Measurements from ENCODE around the gene RPS6KA4.
A peak's percentile ranks its signal among the peaks of the same experiment; 100 is the strongest.
"Not testable (repeated sequence)": the region's sequence is repeated elsewhere in the genome, so short reads cannot be mapped to it uniquely, and the experiment has no call there.

RPS6KA4 gene

DNA sequence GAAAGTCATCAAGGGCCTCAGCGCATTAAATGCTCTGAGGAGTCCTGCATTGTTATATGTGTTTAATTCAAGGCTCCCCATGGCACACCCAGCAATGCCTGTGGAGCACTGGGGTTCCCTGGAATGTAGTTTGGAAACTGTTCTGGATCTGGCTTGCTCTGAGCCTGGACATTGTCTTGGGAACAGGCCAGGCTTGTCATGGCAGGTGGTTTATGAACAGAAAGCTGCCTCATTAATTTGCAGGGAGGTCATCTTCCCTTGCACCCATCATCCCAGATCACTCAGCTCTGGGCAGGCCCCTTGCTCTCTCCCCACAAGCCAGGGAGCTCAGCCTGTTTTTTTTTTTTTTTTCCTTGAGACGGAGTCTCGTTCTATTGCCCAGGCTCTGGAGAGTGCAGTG is 32.9 kb downstream of the RPS6KA4 start:
- DNase-seq, result no peak

GRCh38 chr11:64395545-64396078 is 36.6 kb downstream of the RPS6KA4 start:
- no peak for DNase-seq

DNA sequence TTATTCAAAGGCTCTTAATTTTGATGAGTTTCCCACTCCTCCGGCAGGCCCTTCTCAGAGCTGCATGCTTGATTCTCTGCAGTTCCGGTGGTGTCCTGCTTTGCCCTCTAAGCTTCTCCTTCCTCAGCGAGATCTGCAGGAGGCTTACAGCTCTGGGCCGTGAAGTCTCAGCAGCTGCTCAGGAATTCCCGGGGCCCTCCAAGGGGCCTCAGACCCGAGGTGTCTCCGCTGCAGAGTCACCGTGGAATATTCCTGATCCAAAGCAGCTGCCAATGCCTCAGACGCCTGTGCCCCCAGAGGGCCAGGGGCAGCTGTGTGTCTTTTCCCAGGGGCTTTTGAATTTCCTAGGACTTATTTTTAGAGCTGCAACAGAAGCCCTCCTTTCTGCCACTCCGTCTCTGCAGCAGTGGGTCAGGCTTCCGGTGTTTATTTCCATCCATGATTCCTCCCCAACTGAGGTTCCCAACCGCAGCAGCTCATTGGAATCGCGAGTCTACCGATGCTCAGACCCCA is 37.2 kb downstream of the RPS6KA4 start:
- no peak for DNase-seq

DNA sequence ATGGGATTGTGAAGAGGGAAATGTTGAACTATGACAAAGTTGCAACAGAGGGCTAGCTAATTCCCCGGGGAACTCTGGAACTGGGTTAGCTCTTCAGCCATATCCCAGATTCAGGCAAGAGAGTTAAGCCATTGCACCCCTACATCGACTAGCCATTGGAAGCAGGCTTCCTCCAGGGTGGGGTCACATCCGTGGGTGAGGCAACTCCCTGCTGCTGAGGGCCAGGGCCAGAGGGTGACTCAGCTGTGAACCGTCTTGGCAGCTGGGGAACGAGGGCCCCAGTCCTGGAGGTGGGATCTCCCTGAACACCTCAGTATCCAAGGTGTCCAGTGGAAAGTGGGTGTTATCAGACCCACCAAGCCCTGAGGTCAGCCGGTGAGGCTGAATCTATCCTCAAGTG is 41.1 kb downstream of the RPS6KA4 start:
- no peak for DNase-seq

- peak in 2 of 3 experiments; percentile 25 to 58 for DNase-seq
Observed at GRCh38 chr11:64400667-64401066, 41.7 kb downstream of the RPS6KA4 start.

DNA sequence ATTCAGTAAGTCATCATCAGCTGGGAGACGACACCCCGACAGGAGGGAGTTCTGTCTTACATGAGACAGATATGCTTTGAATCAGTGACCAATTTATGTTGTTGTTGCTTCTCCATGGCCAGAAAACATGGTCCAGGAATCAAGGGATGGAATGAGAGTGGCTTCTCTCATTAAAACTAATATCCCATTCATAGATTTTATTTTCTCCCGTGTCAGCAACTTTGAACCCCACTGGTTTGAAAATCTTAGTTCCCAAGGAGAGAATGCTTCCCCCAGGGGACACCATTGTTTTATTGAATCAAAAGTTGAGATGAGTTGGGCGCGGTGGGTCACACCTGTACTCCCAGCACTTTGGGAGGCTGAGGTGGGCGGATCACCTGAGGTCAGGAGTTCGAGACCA is 42.8 kb downstream of the RPS6KA4 start:
- no peak for DNase-seq

GRCh38 chr11:64403106-64403505 is 44.1 kb downstream of the RPS6KA4 start:
- no peak for DNase-seq

DNA sequence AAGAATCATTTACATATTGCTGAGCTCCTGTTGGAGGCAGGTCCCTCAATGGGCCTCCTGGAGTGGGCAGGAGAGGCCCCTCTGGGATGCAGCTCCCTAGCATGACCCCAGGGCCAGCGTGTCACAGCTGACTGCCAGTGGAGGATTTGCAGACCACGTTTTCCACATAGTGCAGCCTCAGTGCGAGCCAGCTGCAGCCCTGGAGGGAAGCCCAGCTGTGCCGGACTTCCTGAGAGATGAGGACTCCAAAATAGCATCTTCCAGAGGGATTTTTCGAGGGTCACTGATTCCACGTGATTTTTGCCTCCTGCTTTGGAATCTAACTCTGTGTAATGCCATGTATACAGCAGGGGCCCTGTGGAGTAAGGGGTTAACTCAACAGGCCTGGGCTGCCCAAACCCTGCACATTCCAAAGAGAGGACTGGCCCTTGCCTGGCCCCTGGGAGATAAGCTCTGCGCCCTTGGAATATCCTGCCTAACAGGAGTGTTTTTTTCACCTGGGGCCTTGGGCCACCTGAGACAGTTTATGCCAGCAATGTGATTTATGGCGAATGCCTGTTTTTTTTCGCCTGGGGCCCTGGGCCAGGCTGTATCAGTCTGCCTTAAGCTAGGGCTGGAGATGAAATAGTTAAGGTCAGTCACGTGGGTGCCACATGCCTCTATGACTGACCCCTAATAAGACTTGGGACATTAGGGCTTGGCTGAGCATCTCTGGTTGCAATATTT is 47.4 kb downstream of the RPS6KA4 start:
- DNase-seq, result no peak

- no peak for DNase-seq
Observed at GRCh38 chr11:64407221-64407620, 48.3 kb downstream of the RPS6KA4 start.

DNA sequence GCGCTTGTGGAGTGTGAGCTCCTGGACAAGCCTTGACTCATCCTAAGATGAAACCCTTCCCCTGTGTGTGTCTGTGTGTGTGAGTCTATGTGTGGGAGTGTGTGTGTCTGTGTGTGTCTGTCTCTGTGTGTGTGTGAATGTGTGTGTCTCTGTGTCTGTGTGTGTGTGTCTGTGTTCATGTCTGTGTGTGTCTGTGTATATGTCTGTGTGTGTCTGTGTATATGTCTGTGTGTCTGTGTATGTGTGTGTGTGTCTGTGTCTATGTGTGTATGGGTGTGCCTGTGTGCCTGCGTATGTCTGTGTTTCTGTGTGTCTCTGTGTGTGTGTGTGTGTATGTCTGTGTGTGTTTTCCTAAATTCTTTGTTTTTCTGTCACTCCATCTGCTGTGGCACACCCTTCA is 48.7 kb downstream of the RPS6KA4 start:
- no peak for DNase-seq

GRCh38 chr11:64409278-64409677 is 50.3 kb downstream of the RPS6KA4 start:
- no peak for DNase-seq

DNA sequence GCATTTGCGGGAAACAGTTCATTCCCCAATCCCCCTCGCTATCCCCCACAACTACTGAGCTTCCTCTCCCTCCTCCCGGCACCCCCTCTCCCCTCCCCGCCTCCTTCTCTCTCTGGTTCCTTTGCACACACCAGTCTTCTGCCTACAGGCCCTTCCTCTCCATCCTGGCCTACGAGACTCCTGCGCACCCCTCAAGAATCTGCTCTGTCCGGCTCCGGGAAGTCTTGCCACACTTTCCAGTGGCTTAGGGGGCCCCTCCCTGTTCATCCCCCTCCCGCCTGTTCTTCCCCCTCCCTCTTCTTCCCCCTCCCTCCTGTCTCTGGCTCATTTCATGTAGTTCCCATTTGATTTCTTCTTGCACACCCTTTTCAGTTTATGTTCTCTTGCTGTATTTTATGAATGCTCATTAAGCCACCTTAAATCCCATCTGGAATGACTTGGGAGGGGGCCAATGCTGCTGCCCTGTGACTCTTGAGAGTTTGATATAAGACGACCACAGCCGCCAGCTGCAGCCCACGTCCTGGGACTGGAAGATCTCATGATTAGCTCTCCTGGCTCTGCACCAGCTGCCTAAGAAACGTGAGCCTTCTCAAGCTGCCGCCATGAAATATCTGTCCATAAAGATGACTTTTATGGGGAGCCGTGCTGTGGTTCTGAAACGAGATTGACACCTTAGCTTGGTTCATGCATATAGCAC is 50.9 kb downstream of the RPS6KA4 start:
- no peak for DNase-seq

DNA sequence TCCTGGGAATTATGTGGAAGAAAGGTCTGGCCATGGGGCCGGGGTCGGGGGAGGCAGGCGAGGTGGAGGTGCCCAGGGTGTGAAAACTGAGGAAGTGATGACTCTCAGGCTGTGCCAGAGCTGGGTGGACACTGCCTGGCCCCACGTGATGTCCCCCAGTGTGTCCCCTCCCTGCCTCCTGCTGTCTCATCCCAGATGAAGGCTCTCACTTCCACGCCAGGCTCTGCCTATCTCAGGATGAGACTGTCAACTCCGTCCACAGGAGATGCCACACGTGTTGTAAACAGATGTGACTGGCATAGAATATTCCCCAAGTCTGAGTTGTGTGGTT is 51.4 kb downstream of the RPS6KA4 start:
- DNase-seq, result no peak

GRCh38 chr11:64413417-64413816 is 54.5 kb downstream of the RPS6KA4 start:
- no peak for DNase-seq

GRCh38 chr11:64415286-64415685 is 56.3 kb downstream of the RPS6KA4 start:
- DNase-seq, result no peak

DNA sequence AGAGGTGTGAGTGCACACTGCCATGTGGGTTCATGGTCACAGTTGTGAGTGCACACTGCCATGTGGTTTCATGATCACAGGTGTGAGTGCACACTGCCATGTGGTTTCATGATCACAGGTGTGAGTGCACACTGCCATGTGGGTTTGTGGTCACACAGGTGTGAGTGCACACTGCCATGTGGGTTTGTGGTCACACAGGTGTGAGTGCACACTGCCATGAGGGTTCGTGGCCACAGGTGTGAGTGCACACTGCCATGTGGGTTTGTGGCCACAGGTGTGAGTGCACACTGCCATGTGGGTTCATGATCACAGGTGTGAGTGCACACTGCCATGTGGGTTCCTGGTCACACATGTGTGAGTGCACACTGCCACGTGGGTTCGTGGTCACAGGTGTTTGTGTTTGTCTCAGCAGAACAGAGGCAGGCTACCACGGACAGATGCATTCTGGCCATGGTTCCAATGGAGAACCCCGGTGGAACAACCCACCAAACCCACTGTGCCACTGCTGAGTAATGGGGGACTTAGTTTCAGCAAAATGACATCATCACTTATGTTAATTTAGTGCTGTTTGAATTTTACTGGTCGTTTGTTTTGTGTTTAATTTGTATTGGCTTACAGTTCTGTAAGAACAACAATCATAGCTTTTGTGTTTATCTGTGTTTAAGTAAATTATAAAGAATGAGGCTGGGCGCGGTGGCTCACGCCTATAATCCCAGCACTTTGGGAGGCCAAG is 57.2 kb downstream of the RPS6KA4 start:
- DNase-seq, result no peak

- not testable (repeated sequence) for DNase-seq
Observed at GRCh38 chr11:64418233-64418632, 59.3 kb downstream of the RPS6KA4 start.

GRCh38 chr11:64419257-64419790 is 60.4 kb downstream of the RPS6KA4 start:
- DNase-seq, result no peak

DNA sequence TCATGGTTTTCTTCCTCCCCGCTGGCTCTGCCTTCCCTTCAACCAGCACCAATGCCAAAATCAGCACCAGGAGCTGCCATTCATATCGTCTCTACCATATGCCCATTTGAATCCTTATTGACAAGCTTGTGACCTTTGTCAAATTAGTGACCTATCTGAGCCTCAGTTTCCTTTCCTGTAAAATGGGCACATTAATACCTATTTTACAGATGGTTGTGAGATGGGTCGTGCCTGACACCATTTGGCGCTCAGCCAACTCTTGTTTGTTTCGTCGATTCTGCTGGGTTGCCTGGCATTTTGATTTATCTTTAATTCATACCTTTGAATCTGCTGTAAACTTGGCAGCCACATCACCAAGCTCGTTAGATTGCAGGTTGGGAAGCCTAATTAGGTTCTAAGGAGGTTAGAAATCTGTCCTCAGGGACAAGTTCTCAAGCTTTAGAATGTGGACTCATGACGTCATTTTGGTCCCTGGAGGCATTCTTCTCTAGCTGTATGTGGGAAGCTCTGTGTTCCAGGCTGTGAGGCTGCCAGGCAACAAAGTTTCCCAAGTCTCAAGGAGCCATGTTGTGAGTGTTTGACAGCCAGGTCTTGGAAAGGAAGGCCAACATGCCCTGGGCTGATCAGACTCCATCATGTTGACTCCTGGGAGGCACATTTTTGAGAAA is 61.0 kb downstream of the RPS6KA4 start:
- peak in 2 of 3 experiments; percentile 7 to 33 for DNase-seq

All from NCI-H1417 (cell line).